Uterus (tissue), 4 donors: ENCODE measurements around the gene FBXO34. TPM values are rescaled to one million over a fixed set of nuclear protein-coding genes. Genes with fewer than 3 reads are reported as not detected.

Source experiments
- DNase-seq, 2 donors: peaks; one replicate each; pipeline ENCODE4 v3.0.0-alpha.2; 2019 to 2020
- H3K27ac ChIP-seq, 2 donors: fragments of 200-600 bp; sonication (generic); 1 replicate in 1 of 2; 2 replicates in 1 of 2; pipeline ENCODE4 v1.5.1; 2016 to 2018
- H3K27me3 ChIP-seq, 2 donors: fragments of 200-600 bp; sonication (generic); one replicate each; pipeline ENCODE4 v1.5.1; 2018 to 2019; ENCODE audit warnings: control low read depth in 1 of 2
- H3K36me3 ChIP-seq, 2 donors: fragments of 200-600 bp; sonication (generic); one replicate each; pipeline ENCODE4 v1.5.1; 2019; ENCODE audit warnings: control low read depth in 1 of 2
- H3K4me1 ChIP-seq, 2 donors: fragments of 200-600 bp; sonication (generic); one replicate each; pipeline ENCODE4 v1.5.1; 2018 to 2019; ENCODE audit warnings: control low read depth in 1 of 2
- H3K4me3 ChIP-seq, 2 donors: fragments of 200-600 bp; sonication (generic); 1 replicate in 1 of 2; 2 replicates in 1 of 2; pipeline ENCODE4 v1.5.1; 2018 to 2019; ENCODE audit warnings: mild to moderate bottlenecking in 1 of 2
- H3K9me3 ChIP-seq, 2 donors: fragments of 200-600 bp; sonication (generic); one replicate each; pipeline ENCODE4 v1.5.1; 2019; ENCODE audit warnings: control low read depth in 1 of 2
- CTCF ChIP-seq, 4 experiments: fragments of 200-600 bp in 2 of 4; fragments of 450-650 bp in 2 of 4; sonication (generic) in 2 of 4; IDR thresholded peaks; one replicate each; pipeline ENCODE4 v1.5.1; 2016 to 2019; ENCODE audit warnings: antibody characterized with exemption in 4 of 4, mild to moderate bottlenecking in 2 of 4, moderate library complexity in 1 of 4
- POLR2A ChIP-seq, 2 donors: fragments of 450-650 bp; IDR thresholded peaks; one replicate each; pipeline ENCODE4 v1.6.1; 2016; ENCODE audit warnings: antibody characterized with exemption in 2 of 2, mild to moderate bottlenecking in 1 of 2, moderate library complexity in 1 of 2
- intact Hi-C: fragments of 100-400 bp; cut with DNase I; formaldehyde crosslinking; loops from one replicate; pipeline ENCODE4 v1.15.1; 2023; ENCODE audit warnings: low total_unique reads
- total RNA-seq, 4 donors: library from RNA; depleted of rRNA in 3 of 4; stranded (reverse); fragments of >200 nt in 3 of 4; gene quantifications; one replicate each; pipeline versions ENCODE4 v1.1.0 to v1.2.4, GENCODE V29; 2014 to 2023
- donor health status: DM: yes; HTN: yes; CAD: no.

FBXO34 gene
- total RNA-seq, 4 donors from 2014 or later, result 15.9 to 47.4 (median 20.3) TPM

DNA sequence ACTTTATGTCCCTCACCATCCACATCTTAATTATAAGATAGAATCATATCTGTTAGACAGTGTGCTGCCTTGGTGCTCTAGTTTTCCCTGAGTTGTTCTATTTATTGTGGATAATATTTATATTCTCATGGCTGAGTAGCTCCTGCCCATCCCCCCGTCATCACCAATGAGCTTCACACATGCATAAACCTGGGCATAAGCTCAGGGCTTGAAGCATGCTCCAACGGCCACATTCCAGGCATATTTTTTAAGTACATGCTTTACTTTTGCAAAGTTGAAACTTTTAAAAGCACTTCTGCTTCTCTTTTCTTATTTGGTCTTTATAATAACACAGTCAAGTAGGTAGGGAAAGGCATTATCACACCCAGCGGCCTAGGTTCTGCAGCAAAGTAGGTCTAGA lies 3.4 kb upstream of the FBXO34 start:
- TF ChIP-seq CTCF (IDR thresholded peaks at IDR 0.05) (no peak), POLR2A (IDR thresholded peaks at IDR 0.05) (no peak)
- no peaks in the 10 kb centered on the region for H3K4me1 ChIP-seq
- no peaks in the 10 kb centered on the region for H3K36me3 ChIP-seq
- intact Hi-C loops, result no loop called here
- DNase-seq, result no peak
- H3K27ac ChIP-seq, result no peak overlapping the region
- H3K27me3 ChIP-seq, result no peaks in the 10 kb centered on the region
- no peak overlapping the region for H3K4me3 ChIP-seq
- no peaks in the 10 kb centered on the region for H3K9me3 ChIP-seq

DNA sequence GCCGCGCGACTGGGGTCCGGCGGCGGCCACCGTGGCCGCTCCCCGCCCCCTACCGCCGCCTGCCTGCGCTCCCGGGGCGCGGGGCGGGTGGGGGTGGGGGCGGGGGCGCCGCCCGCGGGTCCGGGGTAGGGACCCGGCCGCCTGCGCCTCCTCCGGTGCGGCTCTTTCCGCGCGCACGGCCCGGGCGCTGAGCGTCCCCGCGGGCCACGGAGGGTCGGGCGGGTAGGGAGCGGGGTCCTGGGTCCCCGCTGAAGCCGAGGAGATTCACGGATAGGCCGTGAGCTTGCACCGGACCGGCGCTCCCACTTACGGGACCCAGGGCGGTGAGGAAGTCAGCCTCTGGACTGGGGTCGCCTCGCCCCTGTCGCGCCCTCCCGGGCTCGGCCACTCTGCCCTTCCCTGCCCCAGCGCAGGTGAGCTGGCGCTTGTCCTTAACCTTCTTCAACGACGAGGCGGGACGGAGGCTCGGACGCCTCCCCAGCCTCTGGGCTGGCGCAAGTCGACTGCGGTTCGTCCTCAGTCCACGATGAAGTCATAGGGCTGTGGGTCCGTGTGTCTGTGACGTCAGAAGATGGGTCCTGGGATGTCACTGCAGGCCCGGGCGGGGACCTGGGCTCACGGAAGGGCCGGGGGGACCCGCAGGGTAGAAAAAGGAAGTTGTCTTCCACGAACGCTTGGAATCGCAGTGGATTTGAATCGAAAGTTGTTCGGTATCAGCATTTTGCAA lies 514 bp downstream of the FBXO34 start:
- Histone ChIP-seq H3K4me3 (peak overlapping the region; percentile 80 to 82), H3K9me3 (no peaks in the 10 kb centered on the region), H3K36me3 (no peaks in the 10 kb centered on the region), H3K27me3 (no peaks in the 10 kb centered on the region), H3K27ac (peak overlapping the region; percentile 80 to 89), H3K4me1 (peaks cover 0 to 8% of the 10 kb centered on the region in 2 donors)
- intact Hi-C loops, result no loop called here
- DNase-seq, result peak; percentile 59 to 64
- no peak for TF ChIP-seq CTCF (IDR thresholded peaks at IDR 0.05)
- TF ChIP-seq POLR2A (IDR thresholded peaks at IDR 0.05), result peak; percentile 15 to 26

GRCh38 chr14:55272387-55272786 lies 1.2 kb downstream of the FBXO34 start:
- no peak for TF ChIP-seq CTCF (IDR thresholded peaks at IDR 0.05)
- TF ChIP-seq POLR2A (IDR thresholded peaks at IDR 0.05), result no peak
- Histone ChIP-seq H3K36me3 (no peaks in the 10 kb centered on the region), H3K4me3 (peak overlapping the region; percentile 80 to 82), H3K27me3 (no peaks in the 10 kb centered on the region), H3K4me1 (peaks cover 0 to 8% of the 10 kb centered on the region in 2 donors), H3K9me3 (no peaks in the 10 kb centered on the region), H3K27ac (peak overlapping the region in 1 of 2 donors; percentile 89)
- no peak for DNase-seq
- intact Hi-C loops, result no loop called here

DNA sequence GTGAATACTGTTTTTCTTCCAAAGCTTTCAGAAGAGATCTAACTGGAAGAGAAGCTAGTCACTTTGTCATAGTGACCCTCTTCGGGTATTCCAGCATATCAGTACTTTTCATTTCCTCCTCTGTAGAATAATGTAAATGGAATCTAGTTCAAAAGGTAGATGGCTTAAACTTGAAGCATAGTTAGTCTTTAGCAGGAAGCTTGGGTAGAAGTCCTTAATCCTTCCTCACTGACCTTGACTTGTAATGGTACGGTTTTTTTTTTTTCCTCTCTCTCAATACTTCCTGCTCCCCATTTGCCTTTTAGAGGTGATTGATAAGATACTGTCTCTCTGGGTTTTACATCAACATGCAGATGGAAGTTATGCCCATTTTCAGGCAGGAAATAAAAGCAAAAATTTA lies 1.7 kb downstream of the FBXO34 start:
- TF ChIP-seq POLR2A (IDR thresholded peaks at IDR 0.05) (no peak), CTCF (IDR thresholded peaks at IDR 0.05) (no peak)
- Histone ChIP-seq H3K4me1 (peaks cover 0 to 8% of the 10 kb centered on the region in 2 donors), H3K36me3 (no peaks in the 10 kb centered on the region), H3K27me3 (no peaks in the 10 kb centered on the region), H3K27ac (peak overlapping the region in 1 of 2 donors; percentile 89), H3K9me3 (no peaks in the 10 kb centered on the region), H3K4me3 (peak overlapping the region in 1 of 2 donors; percentile 82)
- DNase-seq, result no peak
- intact Hi-C loops, result no loop called here

DNA sequence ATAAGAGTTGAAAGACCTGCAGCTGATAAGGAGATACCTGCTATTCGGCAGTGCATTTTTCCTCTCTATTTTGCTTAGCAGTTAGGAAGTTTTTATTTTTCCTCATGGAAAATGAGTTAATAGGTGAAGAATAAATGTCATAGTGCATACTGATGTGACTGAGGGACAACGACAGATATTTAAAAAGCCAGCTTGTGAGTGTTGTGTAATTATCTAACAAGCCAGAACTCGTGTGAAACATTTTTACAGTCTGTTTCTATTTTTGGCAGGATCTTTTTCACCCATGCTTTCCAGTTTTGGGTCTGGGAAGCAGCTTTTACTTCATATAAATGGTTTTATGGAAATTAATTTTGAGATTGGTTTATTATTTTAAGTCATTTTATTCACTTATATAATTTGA lies 2.9 kb downstream of the FBXO34 start:
- Histone ChIP-seq H3K27me3 (no peaks in the 10 kb centered on the region), H3K27ac (peak overlapping the region in 1 of 2 donors; percentile 33), H3K9me3 (no peaks in the 10 kb centered on the region), H3K36me3 (no peaks in the 10 kb centered on the region), H3K4me1 (peaks cover 0 to 8% of the 10 kb centered on the region in 2 donors), H3K4me3 (no peak overlapping the region)
- intact Hi-C loops, result no loop called here
- TF ChIP-seq CTCF (IDR thresholded peaks at IDR 0.05), result no peak
- TF ChIP-seq POLR2A (IDR thresholded peaks at IDR 0.05), result no peak
- DNase-seq, result no peak
